Stimulated activated CD4-positive, alpha-beta T cell treated with anti-CD3 and anti-CD28 coated beads, Interleukin-4, amount 100 ng/mL, for 1 hour (primary cell): ENCODE measurements around the gene ARL17B.
"Not testable (repeated sequence)": the region's sequence is repeated elsewhere in the genome, so short reads cannot be mapped to it uniquely, and the experiment has no call there.

Source experiments
- DNase-seq: peaks from one replicate; pipeline ENCODE4 v3.0.0-alpha.2; 2020

The ARL17B gene

DNA sequence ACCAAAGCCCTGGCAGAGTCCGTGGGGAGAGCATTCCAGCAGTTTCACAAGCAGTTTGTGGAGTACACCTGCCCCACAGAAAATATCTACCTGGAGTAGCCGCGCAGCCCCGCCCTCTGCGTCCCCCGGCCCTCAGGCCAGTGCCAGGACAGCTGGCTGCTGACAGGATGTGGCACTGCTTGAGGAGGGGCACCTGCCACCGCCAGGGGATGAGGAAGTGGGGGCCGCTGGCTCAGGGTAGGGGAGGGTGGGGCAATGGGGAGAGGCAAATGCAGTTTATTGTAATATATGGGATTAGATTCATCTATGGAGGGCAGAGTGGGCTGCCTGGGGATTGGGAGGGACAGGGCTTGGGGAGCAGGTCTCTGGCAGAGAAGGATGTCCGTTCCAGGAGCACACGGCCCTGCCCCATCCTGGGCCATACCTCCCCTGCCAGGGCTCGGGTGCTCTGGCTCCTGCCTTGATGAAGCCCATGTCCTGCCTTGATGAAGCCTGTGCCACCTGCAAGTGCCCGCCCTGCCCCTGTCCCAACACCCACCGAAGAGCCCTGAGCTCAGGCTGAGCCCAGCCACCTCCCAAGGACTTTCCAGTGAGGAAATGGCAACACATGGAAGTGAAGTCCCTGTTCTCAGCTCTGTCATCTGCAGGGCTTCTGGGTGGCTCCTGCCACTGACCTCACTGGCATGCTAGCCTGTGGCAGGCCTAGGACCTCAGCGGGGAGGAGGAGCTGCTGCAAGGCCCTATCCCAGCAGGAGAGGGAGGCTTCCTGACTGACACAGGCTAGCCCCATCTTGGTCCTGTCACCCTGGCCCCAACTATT, 116.4 kb downstream of the ARL17B start:
- not testable (repeated sequence) for DNase-seq

DNA sequence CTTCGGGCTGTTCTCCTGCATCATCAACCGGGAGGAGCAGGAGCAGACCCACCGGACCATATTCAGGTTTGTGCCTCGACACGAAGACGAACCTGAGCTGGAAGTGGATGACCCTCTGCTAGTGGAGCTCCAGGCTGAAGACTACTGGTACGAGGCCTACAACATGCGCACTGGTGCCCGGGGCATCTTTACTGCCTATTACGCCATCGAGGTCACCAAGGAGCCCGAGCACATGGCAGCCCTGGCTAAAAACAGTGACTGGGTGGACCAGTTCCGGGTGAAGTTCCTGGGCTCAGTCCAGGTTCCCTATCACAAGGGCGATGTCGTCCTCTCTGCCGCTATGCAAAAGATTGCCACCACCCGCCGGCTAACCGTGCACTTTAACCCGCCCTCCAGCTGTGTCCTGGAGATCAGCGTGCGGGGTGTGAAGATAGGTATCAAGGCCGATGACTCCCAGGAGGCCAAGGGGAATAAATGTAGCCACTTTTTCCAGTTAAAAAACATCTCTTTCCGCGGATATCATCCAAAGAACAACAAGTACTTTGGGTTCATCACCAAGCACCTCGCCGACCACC, 117.1 kb downstream of the ARL17B start:
- DNase-seq, result not testable (repeated sequence)

DNA sequence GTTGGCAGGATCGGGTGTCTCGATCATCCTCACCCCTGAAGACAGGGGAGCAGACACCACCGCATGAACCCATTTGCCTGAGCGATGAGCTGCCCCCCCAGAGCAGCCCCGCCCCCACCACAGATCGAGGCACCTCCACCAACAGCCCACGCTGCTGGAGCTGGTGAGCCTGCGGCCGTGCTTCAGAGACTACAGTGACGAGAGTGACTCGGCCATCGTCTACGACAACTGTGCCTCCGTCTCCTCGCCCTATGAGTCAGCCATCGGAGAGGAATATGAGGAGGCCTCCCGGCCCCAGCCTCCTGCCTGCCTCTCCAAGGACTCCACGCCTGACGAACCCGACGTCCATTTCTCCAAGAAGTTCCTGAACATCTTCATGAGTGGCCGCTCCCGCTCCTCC, 117.6 kb downstream of the ARL17B start:
- not testable (repeated sequence) for DNase-seq

DNA sequence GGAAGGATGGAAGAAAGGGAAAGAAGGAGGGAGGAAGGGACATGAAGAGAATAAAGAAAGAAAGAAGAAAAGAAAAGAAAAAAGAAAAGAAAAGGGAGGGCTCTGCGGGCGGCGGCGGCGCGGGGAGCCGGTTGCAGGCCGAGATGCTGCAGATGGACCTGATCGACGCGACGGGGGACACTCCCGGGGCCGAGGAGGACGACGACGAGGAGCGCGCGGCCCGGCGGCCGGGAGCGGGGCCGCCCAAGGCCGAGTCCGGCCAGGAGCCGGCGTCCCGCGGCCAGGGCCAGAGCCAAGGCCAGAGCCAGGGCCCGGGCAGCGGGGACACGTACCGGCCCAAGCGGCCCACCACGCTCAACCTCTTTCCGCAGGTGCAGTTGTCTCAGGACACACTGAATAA, 118.1 kb downstream of the ARL17B start:
- not testable (repeated sequence) for DNase-seq

DNA sequence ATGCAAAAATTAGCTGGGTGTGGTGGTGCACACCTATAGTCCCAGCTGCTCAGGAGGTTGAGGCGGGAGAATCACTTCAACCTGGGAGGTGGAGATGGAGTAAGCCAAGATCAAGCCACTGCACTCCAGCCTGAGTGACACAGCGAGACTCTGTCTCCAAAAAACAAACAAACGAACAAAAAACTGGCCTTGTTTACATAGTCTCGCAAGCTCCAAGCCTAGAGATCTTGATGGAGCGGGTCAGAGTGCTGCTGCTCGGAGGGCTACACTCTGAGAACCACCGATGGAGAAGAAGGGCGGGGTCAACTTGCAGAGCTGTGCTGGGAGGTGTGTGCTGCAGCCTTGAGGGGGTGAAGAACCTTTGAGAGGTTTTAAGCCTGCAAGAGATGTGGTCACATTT, 130.2 kb downstream of the ARL17B start:
- DNase-seq, result not testable (repeated sequence)

DNA sequence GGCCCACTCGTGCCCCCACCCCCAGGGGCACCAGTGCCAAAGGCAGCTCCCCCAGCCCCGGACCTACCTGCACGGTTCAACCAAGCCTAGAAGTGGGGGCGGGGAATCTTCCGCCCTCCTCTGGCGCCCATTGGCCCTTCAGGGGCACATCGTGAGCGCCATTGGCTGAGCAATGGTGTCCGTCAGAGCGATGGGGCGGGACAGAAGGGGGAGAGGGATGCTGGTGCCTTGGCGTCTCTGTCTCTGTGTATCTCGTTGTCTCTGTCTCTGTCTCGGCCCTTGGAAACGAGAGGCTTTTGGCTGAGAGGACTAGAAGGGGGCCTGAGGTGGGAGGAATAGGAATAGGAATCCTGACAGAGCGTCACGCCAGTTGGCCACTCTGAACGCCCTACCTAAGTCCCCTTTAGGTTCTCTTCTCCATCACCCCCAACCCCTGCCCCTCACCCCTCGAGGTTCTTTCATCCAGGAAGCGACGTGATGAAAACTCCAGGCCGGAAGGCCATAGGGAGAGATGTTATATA, 136.2 kb downstream of the ARL17B start:
- peak; percentile 94 for DNase-seq

DNA sequence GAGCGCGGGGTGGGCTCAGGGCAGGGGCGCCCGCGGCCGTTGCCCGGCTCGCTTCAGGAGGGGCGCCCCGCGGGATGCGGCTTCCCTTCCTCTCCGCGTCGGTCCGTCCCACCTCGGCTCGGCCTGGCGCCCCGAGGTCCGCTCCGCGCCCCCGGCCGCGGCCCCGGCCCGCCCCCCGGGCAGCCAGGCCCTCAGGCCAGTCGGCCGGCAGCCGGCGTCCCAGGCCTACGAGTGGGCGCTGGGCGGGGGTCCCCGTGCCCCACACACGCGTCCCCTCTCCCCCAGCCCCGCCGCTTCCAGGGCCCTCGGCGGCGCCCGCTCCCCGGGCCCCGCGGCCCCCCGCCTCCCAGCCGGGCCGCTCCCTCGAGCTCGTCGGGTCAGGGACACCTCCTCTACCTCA, 136.7 kb downstream of the ARL17B start:
- DNase-seq, result not testable (repeated sequence)
